Ascending aorta (tissue), 2 donors: ENCODE data around the gene FARSA. TPM values are rescaled to one million over a fixed set of nuclear protein-coding genes. Genes with fewer than 3 reads are reported as not detected.
A peak's percentile ranks its signal among the peaks of the same experiment; 100 is the strongest.
"Not testable (repeated sequence)": the region's sequence is repeated elsewhere in the genome, so short reads cannot be mapped to it uniquely, and the experiment has no call there.

Source experiments
- DNase-seq, 2 donors: peaks; one replicate each; pipeline ENCODE4 v3.0.0-alpha.2; 2019; ENCODE audit warnings: low spot score in 2 of 2
- H3K27ac ChIP-seq, 2 donors: fragments of 200-600 bp; sonication (generic); one replicate each; pipeline ENCODE4 v1.5.1; 2016 to 2017; ENCODE audit warnings: mild to moderate bottlenecking in 1 of 2
- H3K27me3 ChIP-seq: fragments of 200-600 bp; sonication (generic); one replicate; pipeline ENCODE4 v1.5.1; 2017
- H3K36me3 ChIP-seq, 2 donors: fragments of 200-600 bp; sonication (generic); one replicate each; pipeline ENCODE4 v1.5.1; 2016
- H3K4me1 ChIP-seq, 2 donors: fragments of 200-600 bp; sonication (generic); one replicate each; pipeline ENCODE4 v1.5.1; 2016 to 2017; ENCODE audit warnings: mild to moderate bottlenecking in 1 of 2
- H3K4me3 ChIP-seq, 2 donors: fragments of 200-600 bp; sonication (generic); one replicate each; pipeline ENCODE4 v1.5.1; 2016 to 2017; ENCODE audit warnings: mild to moderate bottlenecking in 1 of 2
- H3K9me3 ChIP-seq, 2 donors: fragments of 200-600 bp; sonication (generic); one replicate each; pipeline ENCODE4 v1.5.1; 2016
- CTCF ChIP-seq, 3 experiments: fragments of 200-600 bp in 2 of 3; fragments of 450-650 bp in 1 of 3; sonication (generic) in 2 of 3; IDR thresholded peaks; one replicate each; pipeline ENCODE4 v1.5.1; 2016 to 2019; ENCODE audit warnings: antibody characterized with exemption in 3 of 3, mild to moderate bottlenecking in 1 of 3, moderate library complexity in 1 of 3
- intact Hi-C: fragments of 100-400 bp; cut with DNase I; formaldehyde crosslinking; loops from one replicate; pipeline ENCODE4 v1.15.1; 2023
- total RNA-seq: library from RNA; depleted of rRNA; stranded (reverse); fragments of >200 nt; gene quantifications from one replicate; pipeline ENCODE4 v1.1.0, GENCODE V29; 2016

Gene FARSA
- total RNA-seq, 1 donor from 2014 or later, result 21.3 TPM

DNA sequence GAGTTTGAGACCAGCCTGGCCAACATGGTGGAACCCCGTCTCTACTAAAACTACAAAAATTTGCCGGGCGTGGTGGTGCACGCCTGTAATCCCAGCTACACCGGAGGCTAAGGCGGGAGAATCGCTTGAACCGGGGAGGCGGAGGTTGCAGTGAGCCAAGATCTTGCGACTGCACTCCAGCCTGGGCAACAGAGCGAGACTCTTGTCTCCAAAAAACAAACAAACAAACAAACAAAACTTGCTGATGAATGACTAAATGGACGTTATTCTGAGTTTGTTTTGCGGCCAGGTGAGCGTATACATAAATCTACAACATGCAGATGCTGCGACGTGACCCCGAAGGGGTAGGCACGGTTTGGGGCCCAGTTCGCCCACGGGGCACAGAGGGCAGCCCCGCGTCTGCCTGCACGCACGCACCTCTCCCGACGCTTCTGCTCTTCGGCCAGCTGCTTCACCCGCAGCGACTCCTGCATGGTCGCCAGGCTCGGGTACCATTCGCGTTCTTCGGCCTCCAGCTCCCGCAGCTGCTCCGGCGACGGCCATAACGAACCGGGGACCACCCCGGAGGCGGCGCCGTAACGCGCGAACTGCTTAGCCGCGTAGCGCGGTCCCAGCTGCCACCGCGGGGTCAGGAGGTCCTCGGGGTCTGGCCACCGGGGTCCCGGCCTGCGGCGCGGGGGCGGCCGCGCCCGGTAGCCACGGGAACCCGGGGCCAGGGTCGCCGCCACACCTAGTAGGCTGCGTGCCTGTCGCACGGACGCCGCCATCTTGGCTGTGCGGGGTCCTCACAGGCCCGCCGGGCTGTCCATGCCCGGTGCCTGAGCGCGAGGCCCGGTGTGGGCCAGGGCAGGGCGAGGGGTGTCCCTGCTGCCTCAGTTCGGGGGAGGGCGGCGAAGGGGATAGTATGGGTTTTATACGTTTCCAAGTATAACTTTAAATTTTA lies 23.2 kb upstream of the FARSA start, which contains the start of gene GADD45GIP1:
TSS of gene GADD45GIP1 (minus strand) at position 778 of the 943 bp plus-strand sequence. CDS start at position 767, 11 bp downstream.
- Histone ChIP-seq H3K4me1 (peaks cover 22 to 30% of the 10 kb centered on the region in 2 donors), H3K4me3 (peak within 1 kb of the TSS; percentile 80 to 89), H3K36me3 (peaks cover 22 to 28% of the 10 kb centered on the region in 2 donors), H3K27ac (peak within 1 kb of the TSS; percentile 88 to 95), H3K27me3 (no peaks in the 10 kb centered on the region), H3K9me3 (no peaks in the 10 kb centered on the region)
- peak in 1 of 2 donors; percentile 83 for DNase-seq
- no peak for TF ChIP-seq CTCF (IDR thresholded peaks at IDR 0.05)
- intact Hi-C loops, result no loop called here

DNA sequence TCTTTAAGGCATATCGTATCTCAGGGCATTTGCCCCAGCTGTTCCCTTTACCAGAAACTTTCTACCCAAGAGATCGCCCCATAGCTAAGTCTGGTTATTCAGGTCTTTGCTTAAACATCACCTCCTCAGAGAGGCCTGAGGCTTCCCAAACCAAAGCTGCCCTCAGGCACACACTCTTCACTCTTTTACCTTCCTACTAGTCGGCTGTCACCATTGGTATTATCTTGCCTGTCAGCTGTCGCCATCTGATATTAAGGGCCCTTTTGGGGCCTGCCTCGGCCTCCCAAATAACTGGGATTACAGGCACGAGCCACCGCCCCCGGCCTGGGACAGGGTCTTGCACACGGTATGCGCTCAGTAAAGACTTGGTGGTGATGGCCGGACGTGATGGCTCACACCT lies 22.5 kb upstream of the FARSA start:
- no peaks in the 10 kb centered on the region for H3K9me3 ChIP-seq
- no peaks in the 10 kb centered on the region for H3K27me3 ChIP-seq
- H3K4me1 ChIP-seq, result peaks cover 22 to 31% of the 10 kb centered on the region in 2 donors
- peak overlapping the region; percentile 80 to 89 for H3K4me3 ChIP-seq
- H3K27ac ChIP-seq, result peak overlapping the region; percentile 88 to 95
- H3K36me3 ChIP-seq, result peaks cover 30 to 35% of the 10 kb centered on the region in 2 donors
- no peak for TF ChIP-seq CTCF (IDR thresholded peaks at IDR 0.05)
- DNase-seq, result no peak
- intact Hi-C loops, result no loop called here

GRCh38 chr19:12955575-12955974 lies 22.1 kb upstream of the FARSA start:
- H3K27ac ChIP-seq, result peak overlapping the region in 1 of 2 donors; percentile 95
- peak overlapping the region; percentile 80 to 89 for H3K4me3 ChIP-seq
- DNase-seq, H3K9me3 ChIP-seq, H3K27me3 ChIP-seq, intact Hi-C loops: not testable (repeated sequence)
- H3K4me1 ChIP-seq, result peaks cover 22 to 31% of the 10 kb centered on the region in 2 donors
- peaks cover 34 to 40% of the 10 kb centered on the region in 2 donors for H3K36me3 ChIP-seq

DNA sequence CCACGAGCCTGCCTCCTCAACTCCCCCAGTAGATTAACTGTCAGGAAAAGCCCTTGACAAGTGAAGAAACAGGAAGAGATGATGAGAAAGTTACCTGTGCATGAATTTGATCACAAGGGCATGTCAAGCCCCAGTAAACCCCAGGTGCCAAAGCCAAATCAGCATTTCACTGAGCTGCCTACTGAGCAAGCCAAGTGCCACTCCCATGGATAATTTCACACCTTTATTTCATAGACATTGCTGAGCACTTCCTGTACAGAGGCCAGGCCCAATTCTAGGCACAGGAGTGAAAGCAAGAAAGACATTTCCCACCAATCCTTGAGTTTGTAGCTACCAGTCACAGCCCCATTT lies 21.1 kb upstream of the FARSA start:
- DNase-seq, result no peak
- no peak for TF ChIP-seq CTCF (IDR thresholded peaks at IDR 0.05)
- Histone ChIP-seq H3K4me3 (no peak overlapping the region), H3K27ac (peak overlapping the region; percentile 93 to 95), H3K4me1 (peaks cover 22 to 31% of the 10 kb centered on the region in 2 donors), H3K9me3 (no peaks in the 10 kb centered on the region), H3K36me3 (peaks cover 44 to 50% of the 10 kb centered on the region in 2 donors), H3K27me3 (no peaks in the 10 kb centered on the region)
- intact Hi-C loops, result no loop called here

DNA sequence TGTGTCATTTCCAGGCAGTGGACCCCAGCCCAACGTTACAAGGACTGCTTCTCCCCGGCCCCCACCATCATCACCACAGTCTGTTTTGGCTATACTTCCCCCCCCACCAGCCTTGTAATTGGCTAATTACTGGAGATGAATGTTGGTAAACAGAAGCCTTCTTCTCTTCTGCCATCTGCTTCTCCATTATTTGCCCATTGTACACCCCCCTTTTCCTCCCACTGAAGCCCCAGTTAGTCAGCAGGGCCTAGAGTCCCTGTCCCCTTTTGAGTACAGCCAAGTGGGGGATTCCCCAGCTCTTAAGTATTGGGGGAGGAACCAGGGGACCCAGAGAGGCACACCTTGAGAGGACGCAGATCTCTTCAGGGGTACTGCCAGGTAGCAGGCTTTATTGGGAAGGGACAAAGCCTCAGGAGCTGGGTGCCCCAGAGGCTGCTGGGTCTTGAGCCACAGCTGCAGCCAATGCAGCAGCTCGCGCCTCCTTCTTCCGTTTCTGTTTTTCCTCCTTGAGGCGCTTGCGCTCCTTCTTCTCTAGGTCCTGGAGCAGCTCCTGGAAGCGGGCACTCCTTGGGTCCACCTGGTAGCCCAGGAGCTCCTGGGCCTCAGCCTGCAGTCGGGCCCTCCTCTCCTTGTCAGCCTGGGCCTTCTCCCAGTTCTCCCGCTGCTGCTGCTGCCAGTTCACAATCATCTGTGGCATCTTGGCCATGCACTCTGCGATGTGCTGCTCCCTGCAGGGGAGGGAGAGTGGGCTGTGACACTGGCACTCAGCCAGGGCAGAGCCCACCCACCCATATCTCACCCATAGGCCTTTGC lies 20.5 kb upstream of the FARSA start:
- Histone ChIP-seq H3K27ac (peak overlapping the region; percentile 93 to 95), H3K9me3 (no peaks in the 10 kb centered on the region), H3K4me3 (no peak overlapping the region), H3K27me3 (no peaks in the 10 kb centered on the region), H3K36me3 (peaks cover 49 to 55% of the 10 kb centered on the region in 2 donors), H3K4me1 (peaks cover 22 to 31% of the 10 kb centered on the region in 2 donors)
- intact Hi-C loops, result no loop called here
- TF ChIP-seq CTCF (IDR thresholded peaks at IDR 0.05), result no peak
- no peak for DNase-seq
